ENCODE measurements around the gene TNFRSF12A.
"Not testable (repeated sequence)": the region's sequence is repeated elsewhere in the genome, so short reads cannot be mapped to it uniquely, and the experiment has no call there.

The TNFRSF12A gene

GRCh38 chr16:3069146-3069545, 49.0 kb downstream of the TNFRSF12A start:
- DNase-seq = not testable (repeated sequence)

GRCh38 chr16:3070608-3071111, 50.5 kb downstream of the TNFRSF12A start:
- DNase-seq = peak; percentile 51

DNA sequence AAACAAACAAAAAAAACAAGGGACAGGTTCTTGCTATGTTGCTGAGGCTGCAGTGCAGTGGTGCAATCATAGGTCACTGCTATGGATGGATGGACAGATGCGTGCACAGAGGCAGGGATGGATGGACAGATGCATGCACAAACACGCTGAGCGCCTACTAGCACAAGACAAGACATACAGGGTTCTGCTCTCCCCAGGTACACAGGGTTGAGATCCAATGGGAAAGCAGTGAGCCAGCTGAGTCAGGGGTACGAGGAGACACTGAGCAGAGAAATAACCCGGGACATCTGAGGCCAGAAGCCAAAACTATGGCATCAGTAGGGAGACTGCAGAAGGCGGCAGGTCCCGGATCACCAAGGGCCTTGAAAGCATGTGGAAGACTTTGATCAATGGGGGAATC, 51.5 kb downstream of the TNFRSF12A start:
- peak; percentile 35 for DNase-seq
